Activated CD8-positive, alpha-beta memory T cell treated with anti-CD3 and anti-CD28 coated beads for 36 hours (primary cell): ENCODE measurements around the gene NOL9. TPM values are rescaled to one million over a fixed set of nuclear protein-coding genes. Genes with fewer than 3 reads are reported as not detected.

ENCODE experiments used
- CTCF ChIA-PET: fragments of 350-600 bp; sonication (Branson Sonifier 250); formaldehyde crosslinking; loops from one replicate; lab custom pipeline; 2021; ENCODE audit warnings: antibody characterized with exemption; lab: Charles Lee
- POLR2A ChIA-PET: fragments of 350-600 bp; sonication (Branson Sonifier 250); formaldehyde crosslinking; loops from one replicate; lab custom pipeline; 2021; ENCODE audit warnings: antibody characterized with exemption; lab: Charles Lee
- total RNA-seq, 2 experiments: library from RNA; stranded (reverse); gene quantifications; one replicate each; pipeline ENCODE4 v1.2.3, GENCODE V29; 2021

Gene NOL9
- total RNA-seq, 2 experiments from 2014 or later, result 59.1 to 59.2 TPM

GRCh38 chr1:6592865-6593593 is 38.7 kb upstream of the NOL9 start:
- POLR2A ChIA-PET, result no interaction called here
- CTCF ChIA-PET, result no interaction called here

DNA sequence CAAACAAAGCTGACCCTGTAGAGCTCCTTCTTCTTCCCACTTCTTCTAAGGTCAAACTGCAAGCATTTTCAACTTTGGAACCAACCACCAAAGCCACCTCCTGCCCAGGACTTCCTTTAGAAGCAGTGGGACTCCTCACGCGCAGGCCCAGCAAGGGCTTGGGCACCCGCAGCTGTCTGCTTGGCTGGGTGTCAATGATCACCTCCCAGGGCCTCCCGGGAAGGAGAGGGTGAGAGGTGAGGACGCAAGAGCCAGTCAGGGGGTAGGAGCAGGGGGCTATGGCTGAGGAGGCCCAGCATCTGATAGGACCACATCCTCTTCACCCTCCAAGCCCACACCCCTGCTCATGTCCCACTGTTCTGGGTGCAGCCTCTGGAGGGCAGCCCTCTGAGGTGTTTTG is 38.1 kb upstream of the NOL9 start:
- POLR2A ChIA-PET, result interaction anchor here (0.7 kb wide), 1 partner anchor 11 kb away, joined by 3 read pairs; no protein-coding TSS in a partner anchor
- CTCF ChIA-PET, result no interaction called here

DNA sequence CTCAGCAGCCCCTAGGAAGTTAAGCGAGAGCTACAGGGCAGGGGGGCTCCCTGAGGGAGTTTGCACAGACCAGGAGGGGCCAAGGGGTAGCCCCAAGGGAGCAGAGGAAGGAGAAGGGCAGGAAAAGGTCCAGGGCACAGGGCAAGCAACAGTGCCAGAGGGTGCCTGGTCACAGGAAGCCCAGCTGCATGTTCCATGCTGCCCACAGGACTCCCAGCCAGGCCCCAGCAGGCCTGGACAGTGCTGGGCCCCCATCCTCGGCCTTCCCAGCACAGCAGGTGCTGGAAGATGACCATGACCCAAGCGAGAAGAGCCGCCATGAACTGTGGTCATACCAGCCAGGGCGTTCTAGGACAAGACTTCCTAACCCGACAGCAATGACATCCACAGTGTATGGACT is 37.3 kb upstream of the NOL9 start:
- CTCF ChIA-PET, result no interaction called here
- POLR2A ChIA-PET, result interaction anchor here (0.5 to 0.7 kb wide), 3 partner anchors 11 to 104 kb away, joined by 3 to 4 read pairs (median 3); partner anchors contain the start of gene ZBTB48

DNA sequence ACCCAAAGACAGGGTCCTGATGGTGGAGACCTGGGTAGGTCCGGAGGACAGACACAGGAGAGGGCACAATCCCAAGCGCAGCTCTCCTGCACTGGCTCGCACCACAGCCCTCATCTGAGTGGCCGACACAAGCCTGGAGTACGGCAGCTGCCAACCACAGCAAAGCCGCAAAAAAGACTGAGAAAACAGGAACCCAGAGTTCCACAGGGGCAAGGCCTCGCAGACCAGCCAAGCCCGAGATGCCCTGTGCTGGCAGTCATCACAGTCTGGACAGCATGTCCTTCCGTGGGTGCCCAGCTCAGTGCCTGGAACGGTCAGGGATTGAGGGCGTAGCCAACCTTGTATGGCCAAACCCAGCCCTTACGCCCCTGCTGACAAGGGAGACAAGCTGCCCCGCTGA is 36.9 kb upstream of the NOL9 start:
- ChIA-PET POLR2A (interaction anchor here (0.7 kb wide), 1 partner anchor 11 kb away, joined by 4 read pairs; the partner anchor contains the start of gene ZBTB48), CTCF (no interaction called here)

DNA sequence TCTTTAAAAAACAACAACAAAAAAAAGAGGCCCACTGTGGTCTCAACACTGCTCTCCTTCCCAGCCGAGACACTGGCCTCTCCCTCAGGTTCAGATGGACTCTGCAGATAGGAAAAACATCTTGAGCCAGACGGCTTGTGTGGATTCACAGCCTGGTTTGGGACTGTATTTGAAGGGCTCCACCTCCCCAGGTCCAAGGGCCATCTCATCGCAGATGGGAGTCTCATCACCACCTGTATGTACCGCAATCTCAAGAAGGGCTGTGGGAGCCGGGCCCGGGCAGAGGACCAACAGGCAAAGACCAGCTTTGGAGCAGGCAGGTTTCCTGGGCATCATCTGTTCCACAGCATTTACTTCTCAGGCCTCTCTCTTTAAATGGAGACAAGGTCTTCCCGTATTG is 35.7 kb upstream of the NOL9 start:
- POLR2A ChIA-PET, result no interaction called here
- CTCF ChIA-PET, result no interaction called here

- ChIA-PET CTCF (no interaction called here), POLR2A (no interaction called here)
Observed at GRCh38 chr1:6588893-6589520, 34.7 kb upstream of the NOL9 start.

DNA sequence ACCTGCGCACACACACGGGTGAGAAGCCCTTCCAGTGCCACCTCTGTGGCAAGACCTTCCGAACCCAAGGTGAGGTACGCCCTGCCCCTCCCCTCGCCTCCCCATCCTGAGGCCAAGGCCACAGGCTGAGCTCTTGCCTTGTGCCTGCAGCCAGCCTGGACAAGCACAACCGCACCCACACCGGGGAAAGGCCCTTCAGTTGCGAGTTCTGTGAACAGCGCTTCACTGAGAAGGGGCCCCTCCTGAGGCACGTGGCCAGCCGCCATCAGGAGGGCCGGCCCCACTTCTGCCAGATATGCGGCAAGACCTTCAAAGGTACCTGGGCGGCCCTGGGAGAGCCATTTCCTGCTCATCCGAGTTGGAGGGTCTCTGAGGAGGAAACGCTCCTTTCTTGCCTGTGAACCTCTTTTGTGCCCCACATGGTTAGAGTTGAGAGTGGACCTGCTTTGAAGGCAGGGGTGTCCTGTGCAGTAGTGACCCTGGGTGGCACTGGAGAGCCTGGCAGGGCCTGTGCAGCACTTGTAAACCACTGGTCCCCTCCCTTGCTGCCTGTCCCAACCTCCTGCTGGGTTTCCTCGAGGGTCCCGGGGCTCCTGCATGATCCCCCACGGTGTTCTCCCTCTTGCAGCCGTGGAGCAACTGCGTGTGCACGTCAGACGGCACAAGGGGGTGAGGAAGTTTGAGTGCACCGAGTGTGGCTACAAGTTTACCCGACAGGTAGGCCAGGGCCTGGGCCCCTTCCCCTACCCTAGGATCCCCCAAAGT is 34.0 kb upstream of the NOL9 start:
- ChIA-PET POLR2A (no interaction called here), CTCF (no interaction called here)

GRCh38 chr1:6587261-6588005 is 33.1 kb upstream of the NOL9 start:
- ChIA-PET CTCF (no interaction called here), POLR2A (no interaction called here)

- ChIA-PET POLR2A (no interaction called here), CTCF (no interaction called here)
Observed at GRCh38 chr1:6586404-6586816, 32.1 kb upstream of the NOL9 start.

DNA sequence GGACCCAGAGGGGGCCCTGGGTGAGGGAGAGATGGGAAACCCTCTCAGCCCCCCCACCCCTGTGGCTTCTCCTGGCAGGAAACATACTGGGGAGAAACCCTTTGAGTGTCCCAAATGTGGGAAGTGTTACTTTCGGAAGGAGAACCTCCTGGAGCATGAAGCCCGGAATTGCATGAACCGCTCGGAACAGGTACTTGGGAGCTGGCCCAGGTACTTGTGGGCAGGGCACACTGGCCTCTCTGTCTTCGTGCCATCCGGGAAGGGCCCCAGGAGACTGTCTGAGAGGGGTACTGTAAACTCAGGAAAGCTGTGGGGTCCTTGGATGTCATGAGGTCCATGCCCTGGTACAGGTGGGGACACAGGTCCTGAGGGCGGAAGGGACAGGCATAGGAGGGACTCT is 31.5 kb upstream of the NOL9 start:
- ChIA-PET POLR2A (no interaction called here), CTCF (interaction anchor here (1.7 kb wide), 1 partner anchor 31 kb away, joined by 4 read pairs; the partner anchor contains the start of genes NOL9 and TAS1R1)

- ChIA-PET POLR2A (interaction anchor here (0.6 kb wide), 1 partner anchor 18 kb away, joined by 3 read pairs; no protein-coding TSS in a partner anchor), CTCF (interaction anchor here (0.5 to 1.7 kb wide), 2 partner anchors 30 to 40 kb away, joined by 3 to 4 read pairs; partner anchors contain the start of genes NOL9 and TAS1R1)
Observed at GRCh38 chr1:6585081-6585722, 30.9 kb upstream of the NOL9 start.

- ChIA-PET CTCF (interaction anchor here (0.8 to 1.7 kb wide), 3 partner anchors 16 to 29 kb away, joined by 3 to 4 read pairs (median 3); partner anchors contain the start of genes NOL9 and TAS1R1), POLR2A (interaction anchor here (0.6 kb wide), 1 partner anchor 19 kb away, joined by 3 read pairs; no protein-coding TSS in a partner anchor)
Observed at GRCh38 chr1:6584126-6585080, 30.1 kb upstream of the NOL9 start.

DNA sequence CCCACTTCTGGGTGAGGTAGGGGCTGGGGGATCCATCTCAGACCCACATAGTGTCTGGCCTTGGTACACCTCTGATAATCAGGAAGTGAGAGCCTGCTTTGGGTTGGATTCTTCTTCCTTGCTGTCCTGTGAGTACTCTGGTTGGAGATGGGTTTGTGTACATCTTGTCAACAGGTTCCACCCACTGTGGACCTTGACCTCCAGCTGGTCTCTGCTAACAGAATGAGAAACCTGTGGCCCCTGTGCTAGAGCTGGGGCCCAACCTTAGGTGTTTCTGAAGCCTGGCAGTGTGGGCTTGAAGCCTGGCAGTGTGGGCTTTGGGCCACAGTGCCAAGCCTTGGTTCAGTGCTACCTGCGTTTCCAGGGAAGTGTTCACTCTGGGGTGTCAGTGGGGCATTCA is 28.1 kb upstream of the NOL9 start:
- POLR2A ChIA-PET, result no interaction called here
- CTCF ChIA-PET, result no interaction called here

- ChIA-PET CTCF (interaction anchor here (1.3 kb wide), 1 partner anchor 51 kb away, joined by 4 read pairs; no protein-coding TSS in a partner anchor), POLR2A (interaction anchor here (1.1 to 2.6 kb wide), 2 partner anchors 10 to 20 kb away, joined by 3 to 15 read pairs; partner anchors contain the start of gene KLHL21)
Observed at GRCh38 chr1:6581561-6582305, 27.4 kb upstream of the NOL9 start.

GRCh38 chr1:6580593-6581409 is 26.5 kb upstream of the NOL9 start:
- CTCF ChIA-PET, result interaction anchor here (0.7 to 1.3 kb wide), 4 partner anchors 18 to 72 kb away, joined by 4 read pairs; partner anchors contain the start of gene KLHL21
- POLR2A ChIA-PET, result interaction anchor here (1.1 to 2.6 kb wide), 3 partner anchors 10 to 21 kb away, joined by 3 to 15 read pairs (median 4); partner anchors contain the start of gene KLHL21
